ENCODE data around the gene MAVS. TPM values are rescaled to one million over a fixed set of nuclear protein-coding genes. Genes with fewer than 3 reads are reported as not detected.

The MAVS gene
- total RNA-seq, 1 experiment from 2014 or later = 24.2 TPM

DNA sequence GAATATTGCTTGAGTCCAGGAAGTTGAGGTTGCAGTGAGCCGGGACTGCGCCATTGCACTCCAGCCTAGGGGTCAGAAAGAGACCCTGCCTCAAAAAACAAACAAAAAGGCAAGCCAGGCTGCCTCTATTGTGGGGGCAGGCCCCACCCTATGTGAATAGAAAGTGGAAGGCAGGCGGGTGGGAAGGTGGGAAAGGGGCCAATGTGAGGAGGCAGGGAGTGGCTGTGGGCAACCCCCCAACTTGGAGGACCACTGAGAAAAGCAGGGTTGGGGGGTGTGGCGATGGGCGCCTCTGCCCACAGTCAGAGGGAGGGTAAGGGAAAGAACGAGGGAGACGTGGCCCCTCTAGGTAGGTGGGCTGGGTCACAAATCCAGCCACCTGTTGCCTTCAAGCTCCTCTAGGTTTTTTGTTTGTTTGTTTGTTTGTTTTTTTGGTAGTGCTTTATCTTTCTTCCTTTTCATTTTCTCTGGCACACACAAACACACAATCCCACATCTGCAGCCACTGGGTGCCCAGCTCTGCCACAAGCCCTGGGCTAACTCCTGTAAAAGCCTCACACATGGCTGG is 31.6 kb upstream of the MAVS start:
- H3K79me2 ChIP-seq (ENCODE audit: insufficient read depth, low read length) = no peaks in the 10 kb centered on the region
- H3K23ac ChIP-seq (ENCODE audit: insufficient read length, low read depth, low read length) = no peak overlapping the region
- H3K4me1 ChIP-seq (ENCODE audit: insufficient read depth, low read length) = no peaks in the 10 kb centered on the region; the same call in 1 of the 2 replicates
- no peak overlapping the region for H2BK12ac ChIP-seq (ENCODE audit: insufficient read length, low read depth, low read length)
- H3K14ac ChIP-seq (ENCODE audit: insufficient read depth, low read length) = no peak overlapping the region; the same call in 1 of the 2 replicates
- H4K91ac ChIP-seq (ENCODE audit: insufficient read length, low read depth, low read length) = no peak overlapping the region
- H3K36me3 Mint-ChIP-seq (ENCODE audit: insufficient read depth in 1 of 3, low read depth in 3 of 3) = no peaks in the 10 kb centered on the region; a peak in 1 of 7 replicates
- TF ChIP-seq, protein P1, sequence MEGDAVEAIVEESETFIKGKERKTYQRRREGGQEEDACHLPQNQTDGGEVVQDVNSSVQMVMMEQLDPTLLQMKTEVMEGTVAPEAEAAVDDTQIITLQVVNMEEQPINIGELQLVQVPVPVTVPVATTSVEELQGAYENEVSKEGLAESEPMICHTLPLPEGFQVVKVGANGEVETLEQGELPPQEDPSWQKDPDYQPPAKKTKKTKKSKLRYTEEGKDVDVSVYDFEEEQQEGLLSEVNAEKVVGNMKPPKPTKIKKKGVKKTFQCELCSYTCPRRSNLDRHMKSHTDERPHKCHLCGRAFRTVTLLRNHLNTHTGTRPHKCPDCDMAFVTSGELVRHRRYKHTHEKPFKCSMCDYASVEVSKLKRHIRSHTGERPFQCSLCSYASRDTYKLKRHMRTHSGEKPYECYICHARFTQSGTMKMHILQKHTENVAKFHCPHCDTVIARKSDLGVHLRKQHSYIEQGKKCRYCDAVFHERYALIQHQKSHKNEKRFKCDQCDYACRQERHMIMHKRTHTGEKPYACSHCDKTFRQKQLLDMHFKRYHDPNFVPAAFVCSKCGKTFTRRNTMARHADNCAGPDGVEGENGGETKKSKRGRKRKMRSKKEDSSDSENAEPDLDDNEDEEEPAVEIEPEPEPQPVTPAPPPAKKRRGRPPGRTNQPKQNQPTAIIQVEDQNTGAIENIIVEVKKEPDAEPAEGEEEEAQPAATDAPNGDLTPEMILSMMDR (conservative IDR thresholded peaks at IDR 0.05) = no peak
- H3K4me2 ChIP-seq (ENCODE audit: insufficient read depth, insufficient read length, low read length) = no peak overlapping the region
- no peaks in the 10 kb centered on the region for H3K9me3 Mint-ChIP-seq
- H2BK120ac ChIP-seq (ENCODE audit: low read depth, low read length, poor library complexity, severe bottlenecking) = no peak overlapping the region
- H3K9me3 ChIP-seq (ENCODE audit: control insufficient read depth, low read depth, low read length) = no peaks in the 10 kb centered on the region
- H3K27me3 Mint-ChIP-seq (ENCODE audit: low read depth) = peaks cover 4% of the 10 kb centered on the region
- no peaks in the 10 kb centered on the region for H3K23me2 ChIP-seq (ENCODE audit: insufficient read length, low read depth, low read length, poor library complexity, severe bottlenecking)
- H4K20me1 ChIP-seq (ENCODE audit: control insufficient read depth, insufficient read depth, insufficient read length) = no peaks in the 10 kb centered on the region
- no peak overlapping the region for H3K27ac Mint-ChIP-seq
- H4K5ac ChIP-seq (ENCODE audit: insufficient read length, low read depth, low read length) = no peak overlapping the region
- H3K4ac ChIP-seq (ENCODE audit: low read depth, low read length) = no peak overlapping the region
- no peaks in the 10 kb centered on the region for H3K79me1 ChIP-seq (ENCODE audit: insufficient read depth, low read depth, low read length, poor library complexity, severe bottlenecking)
- no CpG with 5 or more reads among the region's 7 CpGs for WGBS (ENCODE audit: extremely low coverage, insufficient read length, low lambda C conversion rate)
- no peak overlapping the region for H2AK5ac ChIP-seq (ENCODE audit: insufficient read length, low read length)
- H3K4me3 Mint-ChIP-seq = no peak overlapping the region
- H2BK20ac ChIP-seq (ENCODE audit: low read depth, low read length, poor library complexity, severe bottlenecking) = no peak overlapping the region
- no peak overlapping the region for H3K9ac ChIP-seq (ENCODE audit: extremely low read depth, insufficient read length, low read length)
- no peak overlapping the region for H3K27ac ChIP-seq (ENCODE audit: insufficient read length, low read depth, low read length)
- peaks cover 19 to 29% of the 10 kb centered on the region in 2 experiments for H3K4me1 Mint-ChIP-seq
- H2BK15ac ChIP-seq (ENCODE audit: low read depth, low read length) = no peak overlapping the region
- H2BK5ac ChIP-seq (ENCODE audit: insufficient read length, low read length) = no peak overlapping the region
- H3K18ac ChIP-seq (ENCODE audit: insufficient read length, low read depth, low read length) = no peak overlapping the region
- no peak for DNase-seq
- H4K8ac ChIP-seq (replicated peaks; ENCODE audit: insufficient read length, low read depth, low read length) = no peak overlapping the region
- H2AFZ ChIP-seq (ENCODE audit: low read length) = no peak overlapping the region
- no peaks in the 10 kb centered on the region for H3K27me3 ChIP-seq (ENCODE audit: insufficient read depth, low read length)
- no peak overlapping the region for H3K56ac ChIP-seq (ENCODE audit: insufficient read length, low read depth, low read length)
- H3T11ph ChIP-seq (ENCODE audit: low read length) = no peak overlapping the region
